Measurements from ENCODE around the gene ITGAE.
"Not testable (repeated sequence)": the region's sequence is repeated elsewhere in the genome, so short reads cannot be mapped to it uniquely, and the experiment has no call there.

The ITGAE gene

GRCh38 chr17:3755335-3756030 is 45.5 kb downstream of the ITGAE start:
- no peak for DNase-seq

GRCh38 chr17:3754458-3755334 is 46.3 kb downstream of the ITGAE start:
- peak; percentile 59 to 60 for DNase-seq

- no peak for DNase-seq
Observed at GRCh38 chr17:3754066-3754457, 46.9 kb downstream of the ITGAE start.

- no peak for DNase-seq
Observed at GRCh38 chr17:3753624-3754023, 47.4 kb downstream of the ITGAE start.

- DNase-seq, result no peak
Observed at GRCh38 chr17:3751836-3752235, 49.2 kb downstream of the ITGAE start.

GRCh38 chr17:3750926-3751325 is 50.1 kb downstream of the ITGAE start:
- DNase-seq, result peak in 1 of 2 experiments; percentile 37

- no peak for DNase-seq
Observed at GRCh38 chr17:3750296-3750695, 50.7 kb downstream of the ITGAE start.

- DNase-seq, result no peak
Observed at GRCh38 chr17:3748576-3748975, 52.4 kb downstream of the ITGAE start.

- DNase-seq, result no peak
Observed at GRCh38 chr17:3747805-3748204, 53.2 kb downstream of the ITGAE start.

GRCh38 chr17:3745071-3745470 is 55.9 kb downstream of the ITGAE start:
- DNase-seq, result no peak

GRCh38 chr17:3744014-3744413 is 57.0 kb downstream of the ITGAE start:
- DNase-seq, result no peak

- peak; percentile 37 to 52 for DNase-seq
Observed at GRCh38 chr17:3740611-3741073, 60.3 kb downstream of the ITGAE start.

- no peak for DNase-seq
Observed at GRCh38 chr17:3739422-3740124, 61.4 kb downstream of the ITGAE start.

- peak; percentile 65 to 74 for DNase-seq
Observed at GRCh38 chr17:3738562-3739295, 62.3 kb downstream of the ITGAE start.

- DNase-seq, result no peak
Observed at GRCh38 chr17:3735515-3735914, 65.5 kb downstream of the ITGAE start.

GRCh38 chr17:3734911-3735276 is 66.1 kb downstream of the ITGAE start:
- DNase-seq, result not testable (repeated sequence)

GRCh38 chr17:3732210-3732621 is 68.8 kb downstream of the ITGAE start:
- no peak for DNase-seq

- DNase-seq, result no peak
Observed at GRCh38 chr17:3730881-3731429, 70.0 kb downstream of the ITGAE start.

- no peak for DNase-seq
Observed at GRCh38 chr17:3729881-3730280, 71.1 kb downstream of the ITGAE start.

- DNase-seq, result not testable (repeated sequence)
Observed at GRCh38 chr17:3728099-3728498, 72.9 kb downstream of the ITGAE start.

GRCh38 chr17:3727041-3727440 is 73.9 kb downstream of the ITGAE start:
- DNase-seq, result no peak

- no peak for DNase-seq
Observed at GRCh38 chr17:3724378-3725077, 76.5 kb downstream of the ITGAE start.
